GM12878 (cell line): ENCODE measurements around the gene PRKN.

Experiments
- ATF7 ChIP-seq: fragments of 450-650 bp; IDR thresholded peaks from 2 replicates; pipeline ENCODE4 v1.6.1; 2016; ENCODE audit warnings: low read depth, mild to moderate bottlenecking
- BACH1 ChIP-seq: fragments of 450-650 bp; IDR thresholded peaks from 2 replicates; pipeline ENCODE4 v1.6.1; 2017; ENCODE audit warnings: mild to moderate bottlenecking, borderline replicate concordance
- CTCF ChIP-seq, 3 experiments: IDR thresholded peaks in 2 of 3; conservative IDR thresholded peaks in 1 of 3; 2 replicates each; pipeline ENCODE4 v1.5.1; 2011; ENCODE audit warnings: low read depth in 3 of 3, low read length in 3 of 3, mild to moderate bottlenecking in 3 of 3, control low read depth in 2 of 3, moderate library complexity in 2 of 3, inconsistent platforms in 1 of 3, mixed read lengths in 1 of 3; ENCODE audit not compliant: control insufficient read depth in 2 of 3, insufficient read depth in 1 of 3; ENCODE audit errors: extremely low read depth in 1 of 3
- EP300 ChIP-seq, 2 experiments: fragments of 150-350 bp in 1 of 2; IDR thresholded peaks; 2 replicates each; pipeline ENCODE4 v1.6.1; 2011 to 2012; ENCODE audit warnings: low read depth in 2 of 2, low read length in 2 of 2, borderline replicate concordance in 1 of 2, improper control_type of control experiment in 1 of 2, inconsistent platforms in 1 of 2; ENCODE audit not compliant: control insufficient read depth in 1 of 2
- NR2C2 ChIP-seq: IDR thresholded peaks from 2 replicates; pipeline ENCODE4 v1.6.1; 2011; ENCODE audit warnings: borderline replicate concordance, low read depth; ENCODE audit not compliant: control insufficient read depth, insufficient read length
- PML ChIP-seq: IDR thresholded peaks from 2 replicates; pipeline ENCODE4 v1.6.1; 2012; ENCODE audit warnings: low read length, inconsistent platforms
- POLR2A ChIP-seq: IDR thresholded peaks from 2 replicates; pipeline ENCODE4 v1.6.1; 2011; ENCODE audit warnings: low read depth, mild to moderate bottlenecking, low read length
- POLR2AphosphoS5 ChIP-seq: IDR thresholded peaks from 2 replicates; pipeline ENCODE4 v1.6.1; 2011; ENCODE audit warnings: mild to moderate bottlenecking, low read length, inconsistent platforms
- TAF1 ChIP-seq: IDR thresholded peaks from 2 replicates; pipeline ENCODE4 v1.6.1; 2011; ENCODE audit warnings: mild to moderate bottlenecking, low read depth, low read length, borderline replicate concordance
- TCF12 ChIP-seq: IDR thresholded peaks from 2 replicates; pipeline ENCODE4 v1.6.1; 2011; ENCODE audit warnings: low read depth, mild to moderate bottlenecking, low read length
- YBX1 ChIP-seq: fragments of 450-650 bp; IDR thresholded peaks from 2 replicates; pipeline ENCODE4 v1.6.1; 2016; ENCODE audit warnings: antibody characterized with exemption
- ZBTB4 ChIP-seq: fragments of 450-650 bp; formaldehyde crosslinking; IDR thresholded peaks from 2 replicates; pipeline ENCODE4 v1.4.0; 2022; ENCODE audit warnings: mild to moderate bottlenecking, moderate library complexity
- TF ChIP-seq, protein P1 (sequence below): IDR thresholded peaks from 2 replicates; pipeline ENCODE4 v1.6.1; 2011; ENCODE audit warnings: low read depth, mild to moderate bottlenecking, low read length, moderate library complexity, borderline replicate concordance; ENCODE audit errors: extremely low read depth

- TF ChIP-seq, protein P1, sequence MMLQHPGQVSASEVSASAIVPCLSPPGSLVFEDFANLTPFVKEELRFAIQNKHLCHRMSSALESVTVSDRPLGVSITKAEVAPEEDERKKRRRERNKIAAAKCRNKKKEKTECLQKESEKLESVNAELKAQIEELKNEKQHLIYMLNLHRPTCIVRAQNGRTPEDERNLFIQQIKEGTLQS, result no peak
- TF ChIP-seq BACH1, result no peak
- no peak for TF ChIP-seq EP300 (IDR thresholded peaks at IDR 0.05; ENCODE audit: borderline replicate concordance in 1 of 2, control insufficient read depth in 1 of 2, low read depth in 2 of 2, low read length in 2 of 2)
- TF ChIP-seq POLR2AphosphoS5, result no peak
- TF ChIP-seq ZBTB4, result no peak
- no peak for TF ChIP-seq CTCF (IDR thresholded peaks at IDR 0.05 in 2 of 3, conservative IDR thresholded peaks at IDR 0.05 in 1 of 3; ENCODE audit: control insufficient read depth in 2 of 3, extremely low read depth in 1 of 3, insufficient read depth in 1 of 3, low read depth in 3 of 3, low read length in 3 of 3)
- TF ChIP-seq NR2C2, result no peak
- no peak for TF ChIP-seq TCF12
- no peak for TF ChIP-seq POLR2A
- TF ChIP-seq TAF1, result no peak
- TF ChIP-seq YBX1, result no peak
- TF ChIP-seq PML, result no peak
- no peak for TF ChIP-seq ATF7
Measured at GRCh38 chr6:162092816-162093502, 634.6 kb downstream of the PRKN start.
